ENCODE measurements around the gene AURKB. TPM values are rescaled to one million over a fixed set of nuclear protein-coding genes. Genes with fewer than 3 reads are reported as not detected.
"Not testable (repeated sequence)": the region's sequence is repeated elsewhere in the genome, so short reads cannot be mapped to it uniquely, and the experiment has no call there.

AURKB gene
- total RNA-seq, 4 donors from 2014 or later, result 0.79 to 3.0 (median 2.0) TPM; not detected in 1

DNA sequence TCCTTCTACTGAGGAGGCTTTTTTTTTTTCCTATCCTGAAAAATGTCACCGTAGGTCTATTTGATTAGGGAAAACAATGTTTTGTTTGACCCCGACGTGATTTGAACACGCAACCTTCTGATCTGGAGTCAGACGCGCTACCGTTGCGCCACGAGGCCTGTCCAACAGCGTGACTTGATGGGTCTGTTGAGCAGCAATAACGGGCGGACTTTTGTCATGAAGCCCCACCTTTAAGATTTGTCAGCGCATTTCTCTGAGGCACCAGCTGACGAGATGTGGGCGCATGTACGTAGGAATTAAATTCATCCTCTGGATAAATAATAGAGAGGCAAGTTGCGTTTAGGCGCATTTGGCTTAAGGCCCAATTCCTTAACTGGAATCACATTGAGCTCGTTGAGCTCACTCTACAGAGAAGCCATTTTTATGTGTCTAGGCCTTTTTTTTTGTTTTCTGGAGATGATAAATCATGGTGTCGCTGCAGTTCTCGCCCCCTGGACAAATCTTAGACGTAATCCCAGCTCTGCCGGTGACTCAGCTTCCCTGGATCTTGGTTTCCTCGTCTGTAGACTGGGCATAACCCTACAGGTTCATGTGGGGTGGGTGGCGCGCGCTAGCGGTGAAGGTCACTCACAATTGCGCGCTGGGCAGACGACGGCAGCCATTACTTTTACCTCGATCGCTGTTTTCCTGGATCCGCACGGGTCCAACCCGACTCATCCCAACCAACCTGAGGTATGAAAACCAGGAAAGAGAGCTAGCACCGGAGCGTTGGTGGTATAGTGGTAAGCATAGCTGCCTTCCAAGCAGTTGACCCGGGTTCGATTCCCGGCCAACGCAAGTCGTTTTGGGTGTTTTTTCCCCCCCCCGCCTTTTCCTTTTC, 10.6 kb upstream of the AURKB start:
- TF ChIP-seq, protein P1, sequence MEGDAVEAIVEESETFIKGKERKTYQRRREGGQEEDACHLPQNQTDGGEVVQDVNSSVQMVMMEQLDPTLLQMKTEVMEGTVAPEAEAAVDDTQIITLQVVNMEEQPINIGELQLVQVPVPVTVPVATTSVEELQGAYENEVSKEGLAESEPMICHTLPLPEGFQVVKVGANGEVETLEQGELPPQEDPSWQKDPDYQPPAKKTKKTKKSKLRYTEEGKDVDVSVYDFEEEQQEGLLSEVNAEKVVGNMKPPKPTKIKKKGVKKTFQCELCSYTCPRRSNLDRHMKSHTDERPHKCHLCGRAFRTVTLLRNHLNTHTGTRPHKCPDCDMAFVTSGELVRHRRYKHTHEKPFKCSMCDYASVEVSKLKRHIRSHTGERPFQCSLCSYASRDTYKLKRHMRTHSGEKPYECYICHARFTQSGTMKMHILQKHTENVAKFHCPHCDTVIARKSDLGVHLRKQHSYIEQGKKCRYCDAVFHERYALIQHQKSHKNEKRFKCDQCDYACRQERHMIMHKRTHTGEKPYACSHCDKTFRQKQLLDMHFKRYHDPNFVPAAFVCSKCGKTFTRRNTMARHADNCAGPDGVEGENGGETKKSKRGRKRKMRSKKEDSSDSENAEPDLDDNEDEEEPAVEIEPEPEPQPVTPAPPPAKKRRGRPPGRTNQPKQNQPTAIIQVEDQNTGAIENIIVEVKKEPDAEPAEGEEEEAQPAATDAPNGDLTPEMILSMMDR (IDR thresholded peaks at IDR 0.05), result no peak
- DNase-seq (ENCODE audit: low spot score) (peak; percentile 95), ATAC-seq (ENCODE audit: low FRiP score) (peak; percentile 62)

DNA sequence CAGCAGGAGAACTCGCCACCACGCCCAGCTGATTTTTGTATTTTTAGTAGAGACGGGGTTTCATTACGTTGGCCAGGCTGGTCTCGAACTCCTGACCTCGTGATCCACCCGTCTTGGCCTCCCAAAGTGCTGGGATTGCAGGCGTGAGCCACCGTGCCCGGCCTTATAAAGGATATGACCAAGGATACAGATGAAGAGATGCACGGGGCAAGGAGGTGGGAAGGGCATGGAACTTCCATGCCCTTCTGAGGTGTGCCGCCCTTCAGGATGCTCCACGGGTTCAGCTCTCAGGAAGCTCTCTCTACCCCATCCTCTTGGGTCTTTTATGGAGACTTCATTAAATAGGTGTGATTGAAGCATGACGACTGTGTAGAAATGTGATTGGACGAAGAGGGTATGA, 3.6 kb upstream of the AURKB start:
- not testable (repeated sequence) for ATAC-seq (ENCODE audit: low FRiP score); DNase-seq (ENCODE audit: low spot score)

DNA sequence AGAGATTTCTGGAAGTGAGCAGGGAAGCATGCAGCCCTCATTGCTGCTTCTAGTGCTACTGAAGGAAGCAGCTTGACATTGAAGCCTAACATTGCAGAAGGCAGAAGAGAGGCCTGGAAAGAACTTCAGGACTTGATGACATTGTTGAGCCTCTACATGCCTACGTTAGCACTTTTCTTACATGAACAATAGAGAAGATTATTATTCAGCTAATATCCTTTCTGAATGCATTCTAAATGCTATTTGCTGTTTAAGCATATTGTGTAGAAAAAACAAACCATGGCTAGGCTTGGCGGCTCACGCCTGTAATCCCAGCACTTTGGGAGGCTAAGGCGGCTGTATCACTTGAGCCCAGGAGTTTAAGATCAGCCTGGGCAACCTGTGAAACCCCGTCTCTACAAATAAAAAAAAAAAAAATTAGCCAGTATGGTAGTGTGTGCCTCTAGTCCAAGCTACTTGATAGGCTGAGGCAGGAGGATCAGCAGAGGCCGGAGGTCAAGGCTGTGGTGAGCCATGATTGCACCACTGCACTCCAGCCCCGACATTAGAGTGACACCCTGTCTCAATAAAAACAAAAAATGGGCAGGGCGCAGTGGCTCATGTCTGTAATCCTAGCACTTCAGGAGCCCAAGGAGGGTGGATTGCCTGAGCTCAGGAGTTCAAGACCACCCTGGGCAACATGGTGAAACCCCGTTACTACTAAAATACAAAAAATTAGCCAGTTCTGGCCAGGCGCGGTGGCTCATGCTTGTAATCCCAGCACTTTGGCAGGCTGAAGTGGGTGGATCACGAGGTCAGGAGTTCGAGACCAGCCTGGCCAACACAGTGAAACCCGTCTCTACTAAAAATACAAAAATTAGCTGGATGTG, 2.2 kb upstream of the AURKB start:
- DNase-seq (ENCODE audit: low spot score) (no peak), ATAC-seq (ENCODE audit: low FRiP score) (no peak)
- TF ChIP-seq, protein P1 (IDR thresholded peaks at IDR 0.05), result no peak

DNA sequence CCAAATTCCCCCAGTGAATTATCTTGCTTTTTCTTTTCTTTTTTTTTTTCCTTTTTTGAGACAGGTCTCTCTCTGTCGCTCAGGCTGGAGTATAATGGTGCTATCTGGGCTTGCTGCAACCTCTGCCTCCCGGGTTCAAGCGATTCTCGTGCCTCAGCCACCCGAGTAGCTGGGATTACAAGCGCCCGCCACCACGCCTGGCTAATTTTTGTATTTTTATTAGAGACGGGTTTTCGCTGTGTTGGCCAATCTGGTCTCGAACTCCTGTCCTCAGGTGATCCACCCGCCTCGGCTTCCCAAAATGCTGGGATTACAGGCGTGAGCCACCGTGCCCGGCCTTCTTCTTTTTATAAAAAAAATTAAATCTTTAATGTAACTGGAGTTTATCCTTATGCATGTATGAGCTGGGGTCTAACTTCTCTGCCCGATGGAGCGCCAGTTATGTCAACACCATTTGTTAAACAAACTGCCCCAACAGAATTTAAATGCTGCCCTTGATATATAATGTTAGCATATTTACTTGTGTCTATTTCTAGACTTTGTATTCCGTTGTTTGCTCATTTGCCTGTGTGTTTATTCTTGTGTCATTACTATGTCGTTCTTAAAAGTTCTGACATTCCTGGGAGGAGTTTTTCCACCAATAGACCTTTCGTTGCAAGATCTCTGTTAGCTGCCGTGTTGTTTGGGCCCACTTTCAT, 535 bp upstream of the AURKB start:
- DNase-seq (ENCODE audit: low spot score) (no peak), ATAC-seq (ENCODE audit: low FRiP score) (no peak)
- TF ChIP-seq, protein P1 (IDR thresholded peaks at IDR 0.05), result no peak

DNA sequence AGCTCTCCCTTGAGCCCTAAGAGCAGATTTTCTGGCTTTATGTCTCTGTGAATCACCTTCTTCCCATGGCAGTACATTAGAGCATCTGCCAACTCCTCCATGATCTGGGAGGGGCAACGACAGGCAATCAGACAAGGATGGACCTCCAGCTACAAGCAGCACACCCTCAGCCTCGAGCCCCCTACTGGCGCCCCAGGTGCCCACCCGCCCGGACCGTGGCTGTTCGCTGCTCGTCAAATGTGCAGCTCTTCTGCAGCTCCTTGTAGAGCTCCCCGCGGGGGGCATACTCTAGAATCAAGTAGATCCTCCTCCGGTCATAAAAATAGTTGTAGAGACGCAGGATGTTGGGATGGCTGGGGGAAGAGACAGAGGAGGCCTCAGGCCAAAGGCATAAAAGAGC, 3.8 kb downstream of the AURKB start:
- TF ChIP-seq, protein P1 (IDR thresholded peaks at IDR 0.05), result no peak
- ATAC-seq (ENCODE audit: low FRiP score) (no peak), DNase-seq (ENCODE audit: low spot score) (no peak)

DNA sequence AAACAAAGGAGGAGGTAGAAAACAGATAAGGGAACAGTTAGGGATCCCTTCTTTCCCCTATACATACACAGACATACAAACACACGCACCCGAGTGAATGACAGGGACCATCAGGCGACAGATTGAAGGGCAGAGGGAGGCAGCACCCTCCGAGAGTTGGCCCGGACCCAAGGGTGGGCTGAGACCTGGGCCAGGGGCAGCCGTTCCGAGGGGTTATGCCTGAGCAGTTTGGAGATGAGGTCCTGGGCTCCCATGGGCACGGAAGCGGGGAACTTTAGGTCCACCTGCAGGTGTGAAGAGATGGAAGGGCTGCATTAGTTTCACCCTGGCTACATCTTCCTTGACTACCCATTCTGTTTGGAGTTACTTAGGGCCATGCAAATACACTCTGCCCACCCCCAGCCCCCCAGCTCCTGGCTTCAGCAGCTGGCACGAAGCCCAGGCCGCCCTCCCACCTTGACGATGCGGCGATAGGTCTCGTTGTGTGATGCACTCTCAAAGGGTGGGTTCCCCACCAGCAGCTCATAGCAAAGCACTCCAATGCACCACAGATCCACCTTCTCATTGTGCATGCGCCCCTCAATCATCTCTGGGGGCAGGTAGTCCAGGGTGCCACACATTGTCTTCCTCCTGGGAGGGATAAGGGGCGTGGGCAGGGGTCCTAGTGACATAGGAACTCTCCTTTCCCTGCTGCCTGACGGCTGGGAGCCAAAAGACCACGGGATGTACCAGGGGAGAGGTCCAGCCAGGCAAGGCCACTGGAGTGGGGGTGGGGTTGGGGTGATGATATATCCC, 5.4 kb downstream of the AURKB start:
- ATAC-seq (ENCODE audit: low FRiP score), result no peak
- TF ChIP-seq, protein P1 (IDR thresholded peaks at IDR 0.05), result no peak
- no peak for DNase-seq (ENCODE audit: low spot score)
